Astrocyte of the cerebellum (primary cell): ENCODE data around the gene MINDY1.

ENCODE experiments used
- DNase-seq: peaks from one replicate; pipeline ENCODE4 v3.0.0-alpha.2; 2011; ENCODE audit warnings: low read depth
- H3K4me3 ChIP-seq: 2 replicates; pipeline ENCODE4 v1.5.1; 2011; ENCODE audit warnings: mild to moderate bottlenecking, low read depth, low read length, moderate library complexity
- in situ Hi-C: cut with HindIII; loops from 2 replicates; pipeline ENCODE4 v1.10.0; 2017; ENCODE audit warnings: low sequenced_read_pairs
- TF ChIP-seq, protein P1 (sequence below): IDR thresholded peaks from 2 replicates; pipeline ENCODE4 v1.5.1; 2012; ENCODE audit warnings: low read length, low read depth, moderate library complexity, mild to moderate bottlenecking; ENCODE audit errors: missing control alignments

Gene MINDY1

DNA sequence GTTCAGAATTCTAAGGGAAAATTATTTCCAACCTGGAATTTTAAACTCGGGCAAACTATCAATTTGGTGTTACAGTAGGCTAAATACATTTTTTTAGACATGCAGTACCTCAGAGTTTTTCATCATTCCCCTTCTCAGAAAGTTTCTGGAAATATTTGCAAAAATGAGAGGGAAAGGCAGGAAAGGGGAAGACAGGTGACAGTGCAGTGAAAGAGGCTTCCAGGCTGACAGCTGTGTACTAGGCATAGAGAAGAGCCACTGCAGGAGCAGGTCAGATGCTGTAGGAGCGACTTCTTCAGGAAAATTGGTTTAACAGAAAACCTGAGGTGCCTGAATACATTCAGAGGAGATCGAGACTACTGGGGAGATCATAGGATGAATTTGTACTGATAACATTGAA, 52.0 kb downstream of the MINDY1 start:
- TF ChIP-seq, protein P1, sequence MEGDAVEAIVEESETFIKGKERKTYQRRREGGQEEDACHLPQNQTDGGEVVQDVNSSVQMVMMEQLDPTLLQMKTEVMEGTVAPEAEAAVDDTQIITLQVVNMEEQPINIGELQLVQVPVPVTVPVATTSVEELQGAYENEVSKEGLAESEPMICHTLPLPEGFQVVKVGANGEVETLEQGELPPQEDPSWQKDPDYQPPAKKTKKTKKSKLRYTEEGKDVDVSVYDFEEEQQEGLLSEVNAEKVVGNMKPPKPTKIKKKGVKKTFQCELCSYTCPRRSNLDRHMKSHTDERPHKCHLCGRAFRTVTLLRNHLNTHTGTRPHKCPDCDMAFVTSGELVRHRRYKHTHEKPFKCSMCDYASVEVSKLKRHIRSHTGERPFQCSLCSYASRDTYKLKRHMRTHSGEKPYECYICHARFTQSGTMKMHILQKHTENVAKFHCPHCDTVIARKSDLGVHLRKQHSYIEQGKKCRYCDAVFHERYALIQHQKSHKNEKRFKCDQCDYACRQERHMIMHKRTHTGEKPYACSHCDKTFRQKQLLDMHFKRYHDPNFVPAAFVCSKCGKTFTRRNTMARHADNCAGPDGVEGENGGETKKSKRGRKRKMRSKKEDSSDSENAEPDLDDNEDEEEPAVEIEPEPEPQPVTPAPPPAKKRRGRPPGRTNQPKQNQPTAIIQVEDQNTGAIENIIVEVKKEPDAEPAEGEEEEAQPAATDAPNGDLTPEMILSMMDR: no peak
- in situ Hi-C loops: no loop called here
- H3K4me3 ChIP-seq: no peak overlapping the region
- no peak for DNase-seq
